UCSD-AML1 (cell line): ENCODE data around the gene BUB3.
"Not testable (repeated sequence)": the region's sequence is repeated elsewhere in the genome, so short reads cannot be mapped to it uniquely, and the experiment has no call there.

Source experiments
- DNase-seq: peaks from one replicate; lab custom pipeline; 2025; ENCODE audit not compliant: unreplicated experiment; lab: John Stamatoyannopoulos, UW

The BUB3 gene

DNA sequence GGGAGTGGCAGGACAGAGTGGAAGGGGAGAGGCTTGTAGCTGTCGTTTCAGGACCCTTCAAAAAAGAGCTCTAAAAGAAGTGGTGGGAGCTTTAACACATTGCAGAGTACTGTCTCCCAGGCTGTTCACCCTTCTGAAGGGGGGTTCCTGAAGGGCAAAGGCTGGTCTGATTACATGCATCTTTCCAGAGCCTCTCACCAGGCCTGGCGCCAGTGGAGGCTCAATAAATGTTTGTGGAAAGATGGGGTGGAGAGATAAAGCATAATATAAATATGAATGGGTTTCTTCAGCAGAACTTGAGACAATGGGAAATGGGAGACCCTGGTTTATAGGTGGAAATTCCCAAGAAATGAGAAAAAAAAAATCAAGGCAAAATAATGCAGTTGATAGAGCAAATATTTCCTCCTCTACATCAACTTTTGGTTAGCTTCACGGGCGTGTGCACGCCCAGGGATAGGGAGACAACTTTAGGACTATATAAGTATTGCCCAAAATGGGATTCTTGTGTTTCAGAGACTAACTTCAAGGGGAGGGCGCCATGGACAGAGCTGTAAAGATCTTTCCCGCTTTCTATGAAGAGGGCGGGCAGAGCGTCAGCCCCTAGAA, 613 bp upstream of the BUB3 start:
- no peak for DNase-seq

DNA sequence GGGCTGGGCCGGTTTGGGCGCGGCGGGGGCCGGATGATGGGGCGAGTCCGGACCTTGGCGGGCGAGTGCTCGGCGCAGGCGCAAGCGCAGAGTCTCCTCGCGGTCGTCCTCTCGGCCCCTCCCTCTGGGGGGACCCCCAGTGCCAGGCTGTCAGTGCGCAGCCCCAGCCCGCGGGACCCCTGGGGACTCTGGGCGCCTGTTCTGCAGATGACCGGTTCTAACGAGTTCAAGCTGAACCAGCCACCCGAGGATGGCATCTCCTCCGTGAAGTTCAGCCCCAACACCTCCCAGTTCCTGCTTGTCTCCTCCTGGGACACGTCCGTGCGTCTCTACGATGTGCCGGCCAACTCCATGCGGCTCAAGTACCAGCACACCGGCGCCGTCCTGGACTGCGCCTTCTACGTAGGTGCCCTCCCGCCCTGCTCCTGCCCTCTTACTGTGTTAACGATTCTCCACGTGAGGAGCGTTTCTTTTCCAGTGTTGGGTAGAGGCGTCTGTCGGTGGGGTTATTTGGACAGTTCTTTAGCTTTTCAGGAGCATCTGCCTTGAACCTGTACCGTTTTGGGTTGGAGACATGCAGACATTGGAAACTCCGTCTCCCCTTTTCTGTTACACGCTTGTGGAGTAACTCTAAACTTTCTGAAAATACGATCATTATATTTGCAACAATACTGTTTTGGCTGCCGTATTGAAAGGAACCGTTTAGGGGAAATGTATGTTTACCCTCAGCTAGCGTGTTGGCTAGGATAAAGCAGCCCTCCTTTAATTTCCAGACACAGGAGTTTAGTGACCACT, 706 bp downstream of the BUB3 start:
- DNase-seq, result peak; percentile 78

DNA sequence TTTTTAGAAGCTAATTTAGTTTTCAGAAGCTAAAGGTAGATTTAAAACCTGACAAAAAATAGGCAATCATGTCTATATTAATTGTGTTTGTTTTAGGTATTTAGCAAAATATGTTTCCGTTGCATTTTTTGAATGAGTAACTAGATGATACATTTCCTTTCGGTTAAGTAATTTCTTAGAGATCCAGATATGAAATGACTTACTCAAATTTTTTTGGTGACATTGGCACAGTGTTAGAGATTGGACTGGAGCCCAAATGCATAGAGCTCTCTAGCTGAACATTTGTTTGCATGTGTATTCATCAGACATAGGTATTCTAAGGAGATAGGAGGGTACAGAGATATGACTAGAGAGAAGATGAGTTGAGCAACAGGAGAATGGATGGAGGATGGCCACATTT, 1.9 kb downstream of the BUB3 start:
- DNase-seq, result no peak

DNA sequence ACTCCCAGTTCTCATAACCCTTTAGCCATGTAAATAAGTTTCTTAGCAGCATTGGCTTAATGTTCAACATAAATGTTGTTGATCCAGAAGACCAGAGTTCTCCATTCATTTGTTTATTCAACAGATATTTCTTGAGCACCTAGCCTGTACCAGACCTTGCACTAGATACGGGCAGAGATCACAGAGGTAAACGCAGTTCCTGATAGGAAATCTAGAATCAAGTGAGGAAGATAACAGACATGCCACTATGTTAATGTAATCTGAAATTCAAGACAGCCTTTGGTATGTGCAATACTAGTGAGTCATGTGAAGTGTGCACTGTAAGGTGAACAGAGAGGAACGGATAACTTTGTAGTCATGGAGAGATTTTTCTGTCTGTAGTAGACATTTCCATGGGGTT, 3.0 kb downstream of the BUB3 start:
- no peak for DNase-seq

DNA sequence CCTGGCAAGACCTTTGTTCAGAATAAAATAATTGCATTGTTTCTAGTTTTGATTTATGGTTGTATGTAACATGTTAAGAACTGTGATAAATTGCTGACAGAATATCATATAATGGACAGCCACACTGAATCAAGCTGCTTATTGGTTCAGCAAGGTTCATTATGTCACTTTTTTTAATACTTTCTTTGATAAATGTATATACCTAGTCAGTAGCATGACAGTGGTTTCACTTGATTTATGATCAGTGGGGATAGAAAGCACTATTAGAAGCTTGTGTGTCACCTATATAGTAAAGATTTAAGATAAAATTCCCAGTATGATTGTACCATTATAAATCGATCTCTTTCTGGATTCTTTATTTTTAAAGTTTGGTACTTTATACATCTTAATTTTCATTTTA, 4.5 kb downstream of the BUB3 start:
- no peak for DNase-seq

DNA sequence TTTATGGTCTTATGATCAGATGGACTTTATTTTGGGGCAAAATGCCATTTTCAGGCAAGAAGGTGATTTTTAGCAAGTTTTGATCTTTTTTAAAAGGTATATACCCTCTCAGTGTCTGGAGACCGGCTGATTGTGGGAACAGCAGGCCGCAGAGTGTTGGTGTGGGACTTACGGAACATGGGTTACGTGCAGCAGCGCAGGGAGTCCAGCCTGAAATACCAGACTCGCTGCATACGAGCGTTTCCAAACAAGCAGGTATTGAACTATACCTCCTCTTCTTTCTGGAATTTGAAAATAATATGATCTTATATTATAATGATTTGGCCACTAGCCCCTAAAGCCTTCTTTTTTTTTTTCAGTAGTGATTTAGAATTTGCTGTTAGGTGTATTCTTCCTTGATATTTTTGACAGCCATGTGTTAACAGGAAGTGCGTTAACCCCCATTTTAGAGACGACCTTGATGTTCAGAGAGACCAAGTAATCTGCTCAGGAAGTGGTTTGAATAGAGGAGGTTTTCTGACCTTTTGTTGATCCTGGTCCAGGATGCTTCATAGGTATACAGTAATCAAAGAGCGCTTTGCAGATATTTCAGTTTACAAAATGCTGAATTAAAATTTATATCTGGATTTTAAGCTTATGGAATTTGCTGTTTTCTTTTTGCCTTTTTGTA, 6.2 kb downstream of the BUB3 start:
- no peak for DNase-seq

DNA sequence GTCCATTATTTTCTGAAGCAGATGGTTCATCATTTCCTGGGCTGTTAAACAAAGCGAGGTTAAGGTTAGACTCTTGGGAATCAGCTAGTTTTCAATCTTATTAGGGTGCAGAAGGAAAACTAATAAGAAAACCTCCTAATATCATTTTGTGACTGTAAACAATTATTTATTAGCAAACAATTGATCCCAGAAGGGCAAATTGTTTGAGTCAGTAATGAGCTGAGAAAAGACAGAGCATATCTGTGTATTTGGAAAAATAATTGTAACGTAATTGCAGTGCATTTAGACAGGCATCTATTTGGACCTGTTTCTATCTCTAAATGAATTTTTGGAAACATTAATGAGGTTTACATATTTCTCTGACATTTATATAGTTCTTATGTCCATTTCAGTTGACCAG, 10.1 kb downstream of the BUB3 start:
- DNase-seq, result no peak

DNA sequence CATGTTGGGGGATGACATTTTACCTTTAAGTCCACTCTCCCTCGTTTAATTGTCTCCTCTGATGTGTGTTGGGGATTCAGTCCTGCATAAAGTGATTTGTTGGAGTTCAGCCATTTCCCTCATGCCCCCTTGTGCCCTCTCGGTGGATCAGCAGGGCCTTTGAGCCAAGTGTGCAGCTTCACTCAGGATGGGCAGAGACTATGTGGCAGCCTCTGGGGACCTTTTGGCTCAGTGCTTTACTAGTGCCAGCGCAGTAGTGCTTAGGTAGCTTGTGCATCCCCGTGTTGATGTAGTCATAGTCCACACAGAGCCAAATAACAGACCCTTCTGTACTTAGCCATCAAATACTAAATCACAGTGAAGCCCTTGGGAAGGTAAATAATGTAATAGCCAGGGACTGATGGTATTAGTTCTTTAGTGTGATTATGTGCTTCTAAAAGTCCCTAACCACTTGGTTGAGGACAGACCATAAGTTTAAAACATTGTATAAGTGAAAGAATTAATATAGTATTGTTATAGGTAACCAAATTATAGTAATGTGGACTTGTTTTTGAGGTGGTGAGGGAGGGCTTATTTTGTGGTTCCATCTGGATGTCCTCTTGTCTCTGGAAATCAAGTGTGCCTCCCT, 11.4 kb downstream of the BUB3 start:
- no peak for DNase-seq

DNA sequence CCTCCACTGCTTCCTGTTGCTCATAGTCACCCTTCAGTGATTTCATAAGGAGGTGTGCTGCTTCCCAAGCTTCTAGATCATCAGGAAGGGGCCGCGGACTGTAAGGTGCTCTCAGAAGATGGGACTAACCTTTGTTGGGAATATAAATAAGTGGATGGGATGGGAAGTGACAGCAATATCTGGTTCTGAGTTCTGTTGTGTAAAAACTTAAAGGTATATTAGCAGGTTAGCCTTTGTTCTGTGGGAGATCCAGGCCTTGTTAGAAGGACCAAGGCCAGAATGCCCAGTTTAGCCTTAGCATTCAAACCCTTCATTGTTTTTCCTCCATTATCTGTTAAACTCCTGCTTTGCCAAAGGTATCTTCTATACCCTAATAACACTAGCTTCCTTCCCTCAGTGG, 12.4 kb downstream of the BUB3 start:
- DNase-seq, result no peak

DNA sequence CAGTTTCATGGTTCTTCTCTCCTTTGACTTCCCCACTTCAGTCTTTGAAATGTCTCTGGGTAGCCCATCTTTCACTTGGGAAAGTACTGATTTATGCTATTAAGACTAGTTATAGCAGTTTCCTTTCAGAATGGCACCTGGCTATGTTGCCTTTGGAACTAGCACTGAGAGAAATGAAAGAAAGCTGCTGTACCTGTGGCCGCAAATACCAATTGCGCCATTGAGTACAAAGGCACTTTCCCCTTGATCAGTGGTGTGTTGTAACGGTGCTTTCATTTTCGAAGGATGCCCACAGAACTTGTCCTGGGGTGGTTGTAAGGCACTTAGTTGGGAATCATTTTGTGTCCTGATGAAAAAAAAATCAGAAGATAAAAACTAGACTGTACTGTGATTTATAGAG, 16.8 kb downstream of the BUB3 start:
- DNase-seq, result no peak

DNA sequence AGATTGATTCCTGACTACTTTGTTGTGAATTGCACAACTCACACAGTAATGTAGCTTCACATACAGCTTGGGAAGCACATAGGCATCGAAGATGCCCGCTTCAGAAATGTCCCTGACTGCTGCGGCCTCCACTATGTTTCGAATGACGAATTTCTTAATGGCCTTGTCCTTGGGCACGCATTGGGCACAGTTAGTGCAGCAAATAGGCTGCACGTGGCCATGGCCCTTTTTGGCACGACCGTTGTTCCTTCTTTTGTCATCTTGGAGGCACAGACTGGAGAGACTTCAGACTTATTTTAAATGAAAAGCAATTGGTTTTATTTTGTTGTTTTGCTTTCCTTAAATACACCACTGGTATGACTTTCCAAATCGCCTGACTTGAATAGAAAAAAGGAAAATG, 17.4 kb downstream of the BUB3 start:
- DNase-seq, result not testable (repeated sequence)

DNA sequence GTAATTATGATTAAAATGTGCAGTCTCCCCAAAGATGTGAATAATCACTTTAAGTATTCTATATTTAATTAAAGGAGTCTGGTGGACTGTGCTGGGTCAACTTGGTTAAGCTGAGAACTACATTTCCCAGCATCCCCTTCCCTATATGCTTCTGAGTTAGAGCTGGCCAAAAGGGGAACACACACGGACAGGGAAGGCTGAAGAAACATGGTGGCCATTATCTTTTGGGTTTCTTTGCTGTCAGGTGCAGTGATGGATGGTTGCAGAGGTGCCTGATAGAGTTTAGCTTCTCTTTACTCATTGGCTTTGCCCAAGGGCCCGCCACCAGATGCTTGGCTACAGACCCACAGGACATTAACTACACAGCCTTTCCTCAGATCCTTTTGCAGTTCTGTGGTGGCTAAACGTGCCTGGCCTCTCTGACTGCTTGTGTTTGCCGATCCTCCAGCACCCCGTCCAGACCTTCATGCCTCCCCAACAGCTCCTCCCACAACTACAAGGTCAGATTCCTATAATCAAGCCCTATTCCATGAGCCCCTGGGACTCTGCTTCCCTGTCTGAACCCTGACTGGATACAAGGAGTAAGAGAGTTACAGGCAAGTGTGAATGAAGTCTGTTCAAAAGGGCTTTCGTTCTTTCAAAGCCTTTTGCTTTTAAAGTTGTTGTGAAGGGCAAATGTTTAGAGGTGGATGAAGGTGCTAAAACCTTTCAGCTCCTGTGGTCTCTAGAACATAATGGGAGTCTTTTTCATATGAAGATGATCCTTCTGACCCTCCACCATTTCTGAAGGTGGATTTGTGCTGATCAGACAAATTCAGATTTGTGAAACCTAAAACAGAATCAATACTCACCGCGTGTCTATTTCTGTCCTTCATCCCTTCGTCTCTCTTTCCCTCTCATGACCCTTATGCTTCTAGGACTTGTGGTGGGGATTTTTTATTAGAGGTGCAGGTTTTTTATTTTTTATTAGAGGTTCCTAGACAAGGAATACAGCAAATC, 21.5 kb downstream of the BUB3 start:
- DNase-seq, result no peak

DNA sequence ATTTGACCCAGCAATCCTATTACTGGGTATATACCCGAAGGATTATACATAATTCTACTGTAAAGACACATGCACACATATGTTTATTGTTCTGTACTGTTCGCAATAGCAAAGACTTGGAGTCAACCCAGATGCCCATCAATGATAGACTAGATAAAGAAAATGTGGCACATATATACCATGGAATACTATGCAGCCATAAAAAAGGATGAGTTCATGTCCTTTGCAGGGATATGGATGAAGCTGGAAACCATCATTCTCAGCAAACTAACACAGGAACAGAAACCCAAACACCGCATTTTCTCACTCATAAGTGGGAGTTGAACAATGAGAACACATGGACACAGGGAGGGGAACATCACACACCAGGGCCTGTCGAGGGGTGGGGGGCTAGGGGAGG, 24.2 kb downstream of the BUB3 start:
- not testable (repeated sequence) for DNase-seq

DNA sequence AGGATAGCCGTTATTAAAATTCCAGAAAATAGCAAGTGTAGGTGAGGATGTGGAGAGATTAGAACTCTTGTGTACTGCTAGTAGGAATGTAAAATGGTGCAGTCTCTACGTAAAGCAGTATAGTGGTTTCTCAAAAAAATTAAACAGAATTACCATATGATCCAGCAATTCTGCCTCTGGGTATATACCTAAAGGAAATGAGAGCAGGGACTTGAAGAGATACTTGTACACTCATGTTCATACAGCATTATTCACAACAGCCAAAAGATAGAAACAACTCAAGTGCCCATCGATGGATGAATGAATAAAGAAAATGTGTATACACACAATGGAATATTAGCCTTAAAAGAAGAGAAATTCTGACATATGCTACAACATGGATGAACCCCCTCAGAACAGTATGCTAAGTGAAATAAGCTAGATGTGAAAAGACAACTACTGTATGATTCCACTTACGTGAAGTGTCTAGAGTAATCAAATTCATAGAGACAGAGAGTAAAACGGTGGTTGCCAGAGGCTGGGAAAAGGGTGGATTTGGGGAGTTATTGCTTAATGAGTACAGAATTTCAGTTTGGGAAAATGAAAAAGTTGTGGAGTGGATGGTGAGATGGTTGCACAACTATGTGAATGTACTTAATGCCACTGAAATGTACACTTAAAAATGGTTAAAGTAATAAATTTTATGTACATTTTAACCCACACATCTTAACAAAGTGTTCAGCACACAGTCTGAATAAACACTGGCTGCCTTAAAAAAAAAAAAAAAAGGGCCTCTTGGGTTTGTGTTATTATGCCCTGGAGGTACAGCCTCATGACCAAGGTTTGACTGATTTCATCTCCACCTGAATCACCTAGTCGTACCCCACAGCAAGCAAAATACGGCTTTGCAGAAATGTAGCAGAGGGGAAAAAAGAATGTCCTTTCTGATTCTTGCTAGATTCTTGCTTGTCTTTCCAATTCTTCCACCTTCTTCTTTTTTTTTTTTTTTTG, 26.2 kb downstream of the BUB3 start:
- no peak for DNase-seq

DNA sequence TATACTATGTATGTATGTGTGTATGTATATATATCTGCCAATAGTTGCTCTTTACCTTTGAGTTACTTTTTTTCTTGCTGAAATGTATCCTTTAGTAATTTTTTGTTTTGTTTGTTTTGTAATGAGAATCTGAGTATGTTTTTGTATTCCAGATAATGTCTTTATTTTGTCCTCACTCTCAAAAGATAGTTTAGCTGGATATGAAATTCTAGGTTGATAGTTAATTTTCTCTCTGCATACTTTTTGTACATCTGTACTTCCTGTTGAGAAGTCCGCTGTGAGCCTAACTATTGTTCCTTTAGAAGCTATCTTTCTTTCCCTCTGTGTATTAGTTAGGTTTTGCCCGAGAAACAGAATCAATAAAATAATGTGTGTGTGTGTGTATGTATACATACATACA, 29.5 kb downstream of the BUB3 start:
- DNase-seq, result no peak

DNA sequence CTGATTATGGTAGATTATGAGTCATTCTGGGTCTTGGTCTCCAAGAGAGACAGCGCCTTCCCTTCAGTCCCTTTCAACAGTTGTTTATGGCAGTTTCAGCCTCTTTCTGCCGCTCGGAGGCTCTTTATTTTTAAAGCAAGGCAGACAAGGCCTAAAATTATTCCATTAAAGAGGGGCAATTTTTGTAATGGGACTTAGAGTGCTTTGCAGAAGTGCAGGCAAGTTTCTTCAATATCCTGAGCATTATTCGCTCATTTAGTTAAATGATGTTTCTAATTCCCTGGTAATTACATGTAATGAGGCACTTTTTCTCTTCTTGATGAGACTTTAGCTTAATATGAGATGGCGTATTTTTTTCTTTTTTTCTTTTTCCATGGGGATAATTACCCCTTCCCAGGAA, 33.6 kb downstream of the BUB3 start:
- no peak for DNase-seq

DNA sequence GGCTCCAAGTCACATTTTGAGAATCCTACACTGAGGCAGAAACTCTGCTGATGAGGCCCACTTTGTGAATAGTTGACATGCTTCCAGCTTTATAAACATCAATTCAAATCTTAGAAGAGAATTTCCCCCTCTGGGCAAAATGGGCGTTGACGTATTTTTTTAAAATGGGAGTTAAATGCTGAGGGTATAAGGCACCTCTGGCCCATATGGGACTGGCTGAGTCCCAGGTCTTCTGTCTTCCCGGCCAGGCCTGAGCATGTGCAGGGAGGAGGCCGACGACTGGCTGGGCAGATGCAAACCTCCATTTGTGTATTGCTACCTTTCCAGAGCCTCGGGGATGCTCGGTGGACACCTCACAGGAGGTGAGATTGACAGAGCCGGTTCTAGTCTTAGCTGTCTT, 37.7 kb downstream of the BUB3 start:
- no peak for DNase-seq

DNA sequence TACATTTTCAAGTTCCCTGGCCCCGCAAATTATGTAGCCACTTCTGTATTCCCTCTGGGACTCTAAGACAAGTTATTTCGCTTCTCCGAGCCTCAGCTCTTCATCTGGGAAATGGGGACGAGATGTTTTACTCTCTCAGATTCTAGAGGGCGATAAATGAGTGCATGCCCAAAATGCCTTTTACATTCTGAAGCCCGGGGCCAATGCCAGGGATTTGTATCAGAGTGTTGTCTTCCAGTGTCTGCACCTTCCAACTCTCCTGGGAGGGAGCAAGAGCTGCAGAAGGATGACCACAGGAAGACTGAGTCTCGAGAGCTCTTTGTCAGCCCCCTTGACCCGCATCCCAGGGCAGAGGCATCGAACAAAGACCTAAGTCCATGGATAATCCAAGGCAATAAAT, 39.9 kb downstream of the BUB3 start:
- DNase-seq, result no peak

DNA sequence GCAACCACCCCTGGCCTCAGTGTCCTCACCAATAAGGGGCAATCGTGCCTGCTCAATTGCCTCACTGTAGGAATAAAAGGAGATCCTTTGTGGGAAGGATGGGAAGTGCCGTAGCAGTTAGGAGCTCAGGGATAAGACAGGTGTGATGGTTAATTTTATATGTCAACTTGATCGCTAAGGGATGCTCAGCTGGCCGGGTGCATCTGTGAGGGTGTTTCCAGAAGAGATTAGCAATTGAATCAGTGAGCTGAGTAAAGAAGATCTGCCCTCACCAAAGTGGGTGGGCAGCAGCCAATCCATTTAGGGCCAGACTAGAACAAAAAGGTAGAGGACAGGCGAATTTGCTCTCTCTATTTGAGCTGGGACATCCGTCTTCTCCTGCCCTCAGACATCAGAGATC, 46.3 kb downstream of the BUB3 start:
- DNase-seq, result no peak

DNA sequence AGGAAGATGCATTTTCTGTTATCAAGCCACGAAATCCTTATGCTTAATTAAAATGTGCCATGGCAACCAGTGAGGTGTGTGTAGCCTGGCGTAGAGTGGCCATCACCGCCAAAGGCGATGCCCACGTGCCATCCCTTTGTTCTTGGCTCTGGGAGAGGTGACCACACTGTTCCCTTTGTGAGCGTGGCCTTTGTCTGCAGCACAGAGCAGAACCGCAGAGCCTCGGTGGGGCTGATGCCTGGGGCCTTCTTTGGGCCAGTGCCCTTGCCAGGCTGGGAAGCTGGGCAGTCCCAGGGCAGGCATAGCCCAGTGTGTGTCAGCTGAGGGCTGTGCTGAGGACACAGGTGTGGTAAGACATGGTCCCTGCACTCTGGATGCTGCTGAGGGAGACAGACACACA, 48.3 kb downstream of the BUB3 start:
- no peak for DNase-seq
